Activated naive CD4-positive, alpha-beta T cell treated with anti-CD3 and anti-CD28 coated beads, Interleukin-2, amount 50 U/mL, for 72 hours (primary cell): ENCODE data around the gene MBTPS1. TPM values are rescaled to one million over a fixed set of nuclear protein-coding genes. Genes with fewer than 3 reads are reported as not detected.

ENCODE experiments used
- total RNA-seq, 2 donors: library from RNA; stranded (reverse); gene quantifications; one replicate each; pipeline ENCODE4 v1.2.3, GENCODE V29; 2022

The MBTPS1 gene
- total RNA-seq, 2 donors from 2014 or later: 39.9 to 41.1 TPM

Other genes with a start within 250 kb of the MBTPS1 start
- 1 to 10 TPM; 2.3 to 3.3 TPM for gene MLYCD, start 217.8 kb downstream of the MBTPS1 start, total RNA-seq
- gene OSGIN1, start 163.7 kb downstream of the MBTPS1 start, total RNA-seq: under 1 TPM; 0.49 to 0.87 TPM
- not detected for gene NECAB2, start 148.7 kb downstream of the MBTPS1 start, total RNA-seq
- gene SLC38A8, start 74.1 kb downstream of the MBTPS1 start, total RNA-seq: not detected
- gene HSDL1, start 28.2 kb upstream of the MBTPS1 start, total RNA-seq: 10 to 100 TPM; 11.2 to 11.8 TPM
- gene DNAAF1, start 28.4 kb upstream of the MBTPS1 start, total RNA-seq: not detected
- gene TAF1C, start 70.1 kb upstream of the MBTPS1 start, total RNA-seq: 10 to 100 TPM; 42.5 to 52.8 TPM
- under 1 TPM in 1 of 2 donors, not detected in 1; 0.47 TPM for gene ADAD2, start 74.2 kb upstream of the MBTPS1 start, total RNA-seq
- gene KCNG4, start 123.1 kb upstream of the MBTPS1 start, total RNA-seq: not detected
- gene WFDC1, start 177.9 kb upstream of the MBTPS1 start, total RNA-seq: not detected